Colon (tissue), 2 donors: ENCODE measurements around the gene ZC3H7B.
"Not testable (repeated sequence)": the region's sequence is repeated elsewhere in the genome, so short reads cannot be mapped to it uniquely, and the experiment has no call there.

Experiments used
- FAIRE-seq: peaks from 2 replicates; lab custom pipeline; 2012; peaks lifted over from hg19 to GRCh38; lab: Jason Lieb, UNC
- donor health status: control.
- donor health status: control.

Gene ZC3H7B

DNA sequence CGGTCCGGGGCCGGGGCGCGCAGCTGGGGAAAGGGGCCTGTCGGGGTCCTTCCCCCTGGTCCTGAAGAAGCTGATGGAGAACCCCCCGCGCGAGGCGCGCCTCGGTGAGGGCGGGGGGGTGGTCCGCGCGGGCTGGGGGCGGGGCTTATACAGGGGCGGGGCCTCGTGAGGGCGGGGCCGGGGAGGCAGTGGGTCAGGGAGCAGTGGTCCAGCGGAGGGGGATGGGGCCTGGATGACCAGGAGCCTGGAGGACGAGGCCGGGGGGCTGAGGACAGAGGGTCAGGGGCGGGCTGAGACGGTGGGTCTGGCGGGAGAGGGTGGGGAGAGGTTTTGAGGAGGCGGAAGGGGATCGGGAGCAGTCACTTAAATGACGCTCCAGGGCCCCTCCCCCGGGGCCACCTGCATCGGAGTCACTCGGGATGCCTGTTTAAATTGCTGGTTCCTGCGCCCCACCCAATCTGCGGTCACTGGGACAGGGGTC, 80.8 kb downstream of the ZC3H7B start:
- FAIRE-seq = no peak

DNA sequence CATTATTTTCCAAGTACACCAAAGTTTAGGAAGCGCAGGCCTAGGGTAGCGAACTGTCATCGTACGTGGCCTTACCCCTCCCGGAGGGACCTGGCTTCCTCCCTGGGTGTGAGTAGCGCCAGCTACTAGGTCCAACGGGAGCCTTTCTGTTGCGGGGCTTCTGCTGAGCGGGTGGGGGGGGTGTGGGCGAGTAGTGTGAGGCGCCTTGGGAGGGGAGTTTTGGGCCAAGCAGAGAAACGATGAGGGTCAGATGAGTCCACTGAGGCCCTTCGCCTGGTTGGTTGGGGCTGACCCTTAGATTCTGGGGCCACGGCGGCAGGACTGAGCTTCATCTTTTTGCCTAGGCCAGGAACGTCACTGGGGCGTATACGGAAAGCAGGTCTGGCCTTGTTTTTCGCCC, 81.3 kb downstream of the ZC3H7B start:
- FAIRE-seq = no peak

DNA sequence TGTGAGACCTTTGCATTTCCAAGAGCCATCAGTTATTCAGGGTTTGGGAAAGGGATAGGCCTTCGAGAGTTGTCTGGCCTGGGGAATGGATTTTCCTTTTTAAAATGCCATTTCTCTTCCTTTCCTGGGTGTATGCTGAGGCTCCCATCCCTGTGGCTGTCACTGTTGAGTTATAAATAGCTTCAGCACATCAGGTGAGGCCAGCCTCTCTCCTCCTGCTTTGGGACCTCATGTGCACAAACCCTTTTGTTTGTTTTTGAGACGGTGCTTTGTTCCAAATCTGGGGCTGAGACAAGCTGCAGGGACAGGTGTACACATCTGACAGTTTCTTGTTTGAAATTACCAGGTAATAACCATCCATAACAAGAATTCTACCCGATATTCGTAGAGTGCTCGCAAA, 81.8 kb downstream of the ZC3H7B start:
- no peak for FAIRE-seq

DNA sequence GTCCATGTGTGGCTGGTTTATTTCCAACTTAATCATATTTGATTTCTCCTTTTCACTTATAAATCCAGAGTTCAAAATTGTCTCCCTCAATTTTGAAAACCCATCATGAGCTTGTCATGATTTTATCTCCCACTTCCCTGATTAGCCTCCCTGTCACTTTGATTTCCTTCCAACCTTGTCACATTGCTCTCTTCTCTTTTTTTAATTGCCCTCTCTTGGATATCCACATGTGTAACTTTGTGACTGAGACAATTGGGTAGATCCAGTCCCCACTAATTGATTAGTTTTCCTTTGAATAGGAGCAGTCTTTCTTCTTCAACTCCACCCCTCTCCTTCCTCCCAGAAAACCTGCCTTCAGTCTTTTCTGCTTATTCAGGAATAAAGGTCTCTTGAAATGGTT, 82.8 kb downstream of the ZC3H7B start:
- no peak for FAIRE-seq

DNA sequence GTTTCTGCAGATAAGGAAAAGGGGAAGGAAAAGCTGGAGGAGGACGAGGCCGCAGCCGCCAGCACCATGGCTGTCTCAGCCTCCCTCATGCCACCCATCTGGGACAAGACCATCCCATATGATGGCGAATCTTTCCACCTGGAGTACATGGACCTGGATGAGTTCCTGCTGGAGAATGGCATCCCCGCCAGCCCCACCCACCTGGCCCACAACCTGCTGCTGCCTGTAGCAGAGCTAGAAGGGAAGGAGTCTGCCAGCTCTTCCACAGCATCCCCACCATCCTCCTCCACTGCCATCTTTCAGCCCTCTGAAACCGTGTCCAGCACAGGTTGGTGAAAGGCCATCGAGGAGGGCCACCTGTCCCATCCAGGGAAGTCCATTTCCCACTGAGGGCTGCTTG, 86.0 kb downstream of the ZC3H7B start:
- no peak for FAIRE-seq

DNA sequence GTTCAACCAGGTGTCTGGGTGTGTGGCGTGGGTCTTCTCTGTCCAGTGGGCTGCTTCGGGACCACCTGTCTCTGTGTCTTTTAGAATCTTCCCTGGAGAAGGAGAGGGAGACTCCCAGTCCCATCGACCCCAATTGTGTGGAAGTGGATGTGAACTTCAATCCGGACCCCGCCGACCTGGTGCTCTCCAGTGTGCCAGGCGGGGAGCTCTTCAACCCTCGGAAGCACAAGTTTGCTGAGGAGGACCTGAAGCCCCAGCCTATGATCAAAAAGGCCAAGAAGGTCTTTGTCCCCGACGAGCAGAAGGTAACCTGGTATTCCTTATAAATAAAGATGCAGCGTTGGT, 92.7 kb downstream of the ZC3H7B start:
- FAIRE-seq = no peak

DNA sequence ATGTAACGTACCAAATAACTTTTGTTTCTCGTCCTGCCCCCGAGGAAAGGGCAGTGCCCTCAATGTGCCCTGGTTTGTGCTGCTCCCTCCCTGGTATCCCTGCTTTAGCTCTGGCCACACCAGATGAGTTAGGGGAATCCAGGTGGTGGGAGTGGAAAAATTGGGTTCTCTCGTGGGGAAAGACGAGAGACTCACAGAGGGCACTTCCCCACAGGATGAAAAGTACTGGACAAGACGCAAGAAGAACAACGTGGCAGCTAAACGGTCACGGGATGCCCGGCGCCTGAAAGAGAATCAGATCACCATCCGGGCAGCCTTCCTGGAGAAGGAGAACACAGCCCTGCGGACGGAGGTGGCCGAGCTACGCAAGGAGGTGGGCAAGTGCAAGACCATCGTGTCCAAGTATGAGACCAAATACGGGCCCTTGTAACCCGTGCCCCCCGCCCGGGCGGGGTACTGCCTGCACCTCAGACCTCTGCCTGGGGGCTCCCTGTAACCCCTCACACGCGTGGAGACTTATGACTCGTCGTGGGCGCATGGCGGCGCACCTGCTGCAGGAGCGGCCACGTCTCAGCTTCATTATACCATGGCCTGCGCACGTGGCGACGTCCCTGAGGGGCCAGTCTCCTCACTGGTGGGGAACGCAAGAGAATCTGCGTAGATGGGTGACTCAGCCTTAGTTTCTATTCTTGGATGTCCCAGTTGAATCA, 94.4 kb downstream of the ZC3H7B start:
- no peak for FAIRE-seq

DNA sequence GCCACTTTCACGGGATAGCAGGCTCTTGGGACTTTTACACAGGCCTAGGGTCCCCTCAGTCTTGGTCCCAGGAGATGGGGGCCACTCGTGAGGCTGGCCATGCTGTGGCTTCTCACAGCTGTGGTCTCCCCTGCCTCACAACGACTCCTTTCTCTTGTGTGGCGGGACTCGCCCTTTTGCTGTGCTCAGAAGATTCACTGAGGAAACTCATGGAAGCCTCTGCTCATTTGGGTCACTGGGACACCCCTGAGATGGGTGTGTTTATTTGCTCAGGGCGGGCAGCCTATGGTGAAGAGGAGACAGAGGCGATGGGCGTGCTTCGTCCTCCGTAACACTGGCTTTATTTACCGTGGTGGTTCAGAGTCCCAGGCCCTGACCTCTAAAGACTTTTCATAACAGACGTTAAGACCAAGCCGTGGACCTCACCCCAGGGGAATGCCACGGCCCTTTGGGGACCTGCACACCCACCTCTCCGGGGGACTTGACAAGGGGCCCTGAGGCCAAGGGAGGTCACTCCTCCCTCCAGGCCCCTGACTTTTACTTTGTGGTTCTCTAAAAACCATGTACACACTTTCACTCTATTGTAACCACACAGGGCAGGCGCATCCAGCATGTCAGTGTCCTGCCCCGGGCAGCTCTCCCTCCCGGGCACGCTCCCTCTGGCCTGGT, 96.0 kb downstream of the ZC3H7B start:
- FAIRE-seq = no peak

DNA sequence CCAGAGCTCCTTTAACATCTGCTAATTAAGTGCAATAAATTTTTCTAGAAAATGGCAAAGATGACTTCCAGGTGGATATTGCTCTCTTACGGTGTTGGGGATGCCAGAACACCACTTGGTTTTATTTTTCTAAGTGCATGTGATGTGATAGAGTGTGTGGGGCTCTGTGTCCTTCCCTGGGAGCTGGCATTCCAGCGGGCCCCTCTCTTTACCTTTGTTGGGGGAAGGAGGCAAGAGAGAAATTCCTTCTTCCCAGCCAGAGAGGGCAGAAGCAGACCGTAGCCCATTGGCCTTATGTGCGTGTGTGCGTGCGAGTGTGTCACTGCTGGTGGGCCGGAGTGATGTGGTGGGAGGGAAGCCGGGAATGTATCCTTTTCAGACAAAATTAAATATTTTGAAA, 97.6 kb downstream of the ZC3H7B start:
- no peak for FAIRE-seq

DNA sequence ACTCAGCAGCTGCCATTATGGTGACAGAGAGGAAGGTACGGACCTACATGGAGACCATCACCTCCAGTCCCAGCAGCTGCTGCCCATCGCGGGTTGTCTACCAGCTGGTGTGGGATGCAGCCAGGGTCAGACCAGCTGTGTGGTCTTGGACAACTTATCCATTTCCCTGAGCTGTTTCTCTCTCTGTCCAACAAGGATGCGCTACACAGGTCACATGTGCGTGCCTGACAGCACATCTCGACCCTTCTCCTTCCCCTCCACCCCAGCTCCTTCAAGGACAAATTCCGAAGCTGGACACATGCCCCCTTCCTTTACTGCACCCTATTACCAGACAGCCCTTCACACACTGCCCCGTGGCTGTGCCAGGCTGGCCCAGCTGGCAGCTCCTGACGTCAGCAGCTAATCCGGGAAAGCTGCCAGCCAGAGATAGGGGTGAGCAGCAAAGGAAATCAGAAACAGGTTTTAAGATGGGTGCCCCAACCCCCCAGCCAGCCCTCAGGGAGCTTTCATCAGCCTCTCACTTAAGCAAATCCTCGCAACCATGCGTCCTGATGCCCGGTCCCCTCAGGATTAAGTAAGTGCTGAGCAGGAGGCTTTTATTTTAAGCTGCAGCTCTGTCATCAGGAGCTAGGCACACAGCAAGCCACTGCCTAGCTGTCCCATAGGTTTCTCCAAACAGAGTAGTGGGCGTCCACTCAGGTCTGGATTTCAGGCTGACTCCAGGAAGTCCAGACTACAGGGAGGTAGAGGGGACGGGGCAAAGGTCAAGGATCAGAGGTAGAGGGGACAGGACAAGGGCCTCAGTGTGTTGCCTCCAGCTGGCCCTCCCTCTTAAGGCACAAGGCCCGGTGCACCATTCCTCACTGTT, 100.7 kb downstream of the ZC3H7B start:
- no peak for FAIRE-seq

DNA sequence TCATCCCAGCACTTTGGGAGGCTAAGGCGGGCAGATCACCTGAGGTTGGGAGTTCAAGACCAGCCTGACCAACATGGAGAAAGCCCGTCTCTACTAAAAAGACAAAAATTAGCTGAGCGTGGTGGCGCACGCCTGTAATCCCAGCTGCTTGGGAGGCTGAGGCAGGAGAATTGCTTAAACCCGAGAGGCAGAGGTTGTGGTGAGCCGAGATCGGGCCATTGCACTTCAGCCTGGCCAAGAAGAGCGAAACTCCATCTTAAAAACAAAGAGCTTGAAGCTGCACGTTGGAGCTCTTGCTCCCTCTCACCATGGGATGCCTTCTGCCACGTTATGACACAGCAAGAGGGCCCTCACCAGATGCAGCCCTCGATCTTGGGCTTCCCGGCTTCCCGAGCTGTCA, 101.5 kb downstream of the ZC3H7B start:
- not testable (repeated sequence) for FAIRE-seq

DNA sequence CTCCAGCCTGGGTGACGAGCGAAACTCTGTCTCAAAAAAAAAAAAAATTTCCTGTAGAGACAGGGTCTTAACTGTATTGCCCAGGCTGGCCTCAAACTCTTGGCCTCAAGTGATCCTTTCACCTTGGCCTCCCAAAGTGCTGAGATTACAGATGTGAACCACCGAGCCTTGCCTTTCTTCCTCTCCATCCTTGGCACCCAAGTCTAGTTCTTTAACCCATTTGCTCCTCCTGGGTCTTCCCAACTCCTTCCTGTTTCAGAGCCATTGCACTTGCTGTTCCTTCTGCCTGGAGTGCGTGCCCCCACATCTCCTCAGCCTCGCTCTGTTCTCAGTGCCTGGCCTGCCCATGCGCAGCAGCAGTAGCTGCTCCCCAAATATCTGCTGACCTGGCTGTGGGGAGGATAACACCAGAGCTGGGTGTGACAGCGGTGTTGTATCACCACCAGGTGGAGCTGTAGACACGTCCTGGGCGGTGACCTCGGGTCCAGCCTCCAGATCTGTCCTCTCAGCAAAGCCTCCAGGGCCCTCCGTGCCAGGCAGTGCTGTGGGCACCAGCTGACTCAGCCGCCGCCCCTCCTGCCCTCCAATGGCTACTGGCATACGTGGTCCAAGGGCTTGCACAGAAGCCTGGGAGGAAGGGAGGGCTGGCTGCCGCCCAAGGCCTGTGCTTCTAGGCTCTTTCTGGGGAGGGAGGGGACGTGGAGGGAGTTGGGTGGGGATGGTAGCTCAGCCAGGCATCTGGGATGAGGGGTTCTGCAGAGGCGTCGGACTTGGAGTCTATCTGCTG, 102.4 kb downstream of the ZC3H7B start:
- no peak for FAIRE-seq

DNA sequence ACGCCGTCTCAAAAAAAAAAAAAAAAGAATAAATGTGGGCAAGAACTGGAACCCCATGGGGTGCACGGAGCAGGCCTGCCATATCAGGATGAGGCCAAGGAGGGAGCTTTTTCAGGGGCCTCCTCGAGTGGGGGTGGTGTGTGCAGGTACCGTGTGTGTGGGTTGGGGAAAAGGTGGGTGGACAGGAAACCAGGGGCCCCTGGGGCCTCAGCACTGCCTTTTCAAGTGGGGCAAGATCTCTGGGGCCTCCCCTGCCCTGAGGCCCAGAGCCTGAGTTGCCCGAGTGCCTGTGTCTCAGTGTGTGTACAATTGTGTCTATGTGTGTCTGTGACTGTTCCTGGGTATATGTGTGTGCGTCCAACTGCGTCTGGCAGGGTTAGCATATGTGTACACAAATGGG, 104.3 kb downstream of the ZC3H7B start:
- FAIRE-seq = no peak

DNA sequence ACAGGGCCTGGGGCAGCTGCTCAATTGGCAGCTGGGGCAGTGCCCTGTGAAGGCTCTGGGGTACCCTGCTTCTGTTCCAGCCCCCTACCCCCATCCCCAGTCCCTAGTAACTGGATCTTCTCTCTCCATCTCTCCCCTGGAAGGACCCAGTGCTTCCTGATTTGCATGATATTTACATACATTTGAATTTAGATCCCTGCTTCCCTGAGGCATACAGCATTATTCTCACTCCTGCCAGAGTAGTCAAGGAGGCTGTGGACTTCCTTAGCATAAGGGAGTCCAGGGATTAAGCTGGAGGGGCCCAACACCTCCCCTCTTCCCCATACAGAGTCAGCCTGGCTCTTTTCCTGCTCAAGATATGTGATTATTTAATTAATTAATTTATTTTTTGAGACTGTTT, 105.1 kb downstream of the ZC3H7B start:
- FAIRE-seq = no peak

DNA sequence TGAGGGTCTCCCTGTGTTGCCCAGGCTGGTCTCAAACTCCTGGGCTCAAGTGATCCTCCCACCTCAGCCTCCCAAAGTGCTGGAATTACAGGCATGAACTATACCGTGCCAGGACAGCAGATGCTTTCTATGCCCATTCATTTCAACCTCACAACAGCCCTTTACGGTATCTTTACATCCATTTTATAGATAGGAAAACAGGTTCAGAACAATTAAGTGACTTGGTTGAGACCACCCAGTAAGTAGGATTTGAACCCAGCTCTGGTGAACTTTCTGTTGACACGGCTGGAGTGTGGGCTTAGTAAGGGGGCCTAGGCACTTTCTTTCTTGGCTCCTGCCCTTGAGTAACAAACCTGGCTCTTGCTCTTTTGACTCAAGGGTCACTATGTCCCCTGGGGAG, 106.1 kb downstream of the ZC3H7B start:
- no peak for FAIRE-seq

DNA sequence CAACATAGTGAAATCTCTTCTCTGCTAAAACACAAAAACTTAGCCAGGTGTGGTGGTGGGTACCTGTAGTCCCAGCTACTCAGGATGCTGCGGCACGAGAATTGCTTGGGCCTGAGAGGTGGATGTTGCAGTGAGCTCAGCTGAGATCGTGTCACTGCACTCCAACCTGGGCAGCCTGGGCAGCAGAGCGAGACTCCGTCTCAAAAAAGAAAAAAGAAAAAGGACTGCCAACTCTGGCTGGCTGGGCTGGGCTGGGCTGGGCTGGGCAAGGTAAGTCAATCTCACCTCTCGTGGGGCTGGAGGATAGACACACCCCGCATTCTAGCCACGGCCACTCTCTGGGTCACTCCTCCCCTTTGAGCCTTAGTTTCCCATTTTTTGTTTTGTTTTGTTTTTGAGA, 107.3 kb downstream of the ZC3H7B start:
- no peak for FAIRE-seq
